DMS153 (cell line): ENCODE results near the gene PAFAH1B2.
"Not testable (repeated sequence)": the region's sequence is repeated elsewhere in the genome, so short reads cannot be mapped to it uniquely, and the experiment has no call there.

ENCODE experiments used
- DNase-seq: peaks from one replicate; lab custom pipeline; 2025; lab: John Stamatoyannopoulos, UW

Gene PAFAH1B2

DNA sequence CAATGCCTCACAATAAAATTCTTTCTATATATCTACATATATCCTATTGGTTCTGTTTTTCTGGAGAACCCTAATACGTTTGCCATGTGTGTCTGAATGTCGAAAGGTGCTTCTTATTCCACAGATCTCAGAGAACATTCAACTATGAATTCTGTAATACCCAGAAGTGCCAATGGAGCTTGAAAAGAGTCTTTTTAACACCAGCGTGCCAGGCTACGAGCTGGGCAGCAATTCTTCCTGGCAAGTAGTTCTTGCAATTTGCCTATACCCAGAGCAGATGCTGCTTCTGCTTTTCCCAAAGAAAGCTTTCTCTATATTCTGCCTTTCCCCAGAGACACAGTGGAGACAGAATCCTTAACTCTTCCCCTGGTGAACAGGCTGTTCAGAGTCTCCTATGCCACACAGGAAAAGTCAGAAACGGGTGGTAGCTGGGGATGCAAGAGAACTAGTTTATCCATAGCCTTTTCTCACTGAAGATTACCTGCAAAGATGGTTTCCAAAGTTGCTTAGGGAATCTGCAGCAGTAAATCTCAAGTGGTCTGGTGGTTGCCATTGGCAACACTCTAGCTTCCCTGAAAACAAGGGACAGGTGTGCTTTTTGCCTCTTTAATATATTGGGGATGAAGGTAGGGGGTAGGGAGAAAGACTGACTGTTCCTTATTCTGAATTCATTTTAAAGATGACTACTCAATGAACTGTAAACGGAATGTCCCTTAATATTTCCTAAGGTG lies 16.8 kb upstream of the PAFAH1B2 start:
- peak; percentile 20 for DNase-seq

DNA sequence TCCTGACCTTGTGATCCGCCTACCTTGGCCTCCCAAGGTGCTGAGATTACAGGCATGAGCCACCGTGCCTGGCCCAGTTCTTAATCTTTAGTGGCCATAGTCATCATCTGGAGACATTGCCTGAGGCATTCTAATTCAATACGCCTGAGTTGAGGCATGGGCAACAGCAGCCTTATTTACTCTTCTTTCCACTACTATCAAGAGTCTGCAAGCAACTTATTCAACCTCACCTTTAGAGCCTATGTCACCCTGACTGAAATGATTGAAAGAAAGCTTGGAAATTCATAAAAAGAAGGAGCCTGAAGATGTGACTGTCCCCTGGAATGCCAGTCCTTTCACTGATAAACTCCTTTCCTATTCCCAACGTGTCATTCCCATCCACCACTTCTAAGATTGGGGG lies 15.8 kb upstream of the PAFAH1B2 start:
- no peak for DNase-seq

- DNase-seq: not testable (repeated sequence)
These were observed 13.7 kb upstream of the PAFAH1B2 start for GRCh38 chr11:117130396-117130795.

- no peak for DNase-seq
These were observed 13.2 kb upstream of the PAFAH1B2 start for GRCh38 chr11:117130879-117131278.

- DNase-seq: no peak
These were observed 9.7 kb upstream of the PAFAH1B2 start for GRCh38 chr11:117134431-117134830.

DNA sequence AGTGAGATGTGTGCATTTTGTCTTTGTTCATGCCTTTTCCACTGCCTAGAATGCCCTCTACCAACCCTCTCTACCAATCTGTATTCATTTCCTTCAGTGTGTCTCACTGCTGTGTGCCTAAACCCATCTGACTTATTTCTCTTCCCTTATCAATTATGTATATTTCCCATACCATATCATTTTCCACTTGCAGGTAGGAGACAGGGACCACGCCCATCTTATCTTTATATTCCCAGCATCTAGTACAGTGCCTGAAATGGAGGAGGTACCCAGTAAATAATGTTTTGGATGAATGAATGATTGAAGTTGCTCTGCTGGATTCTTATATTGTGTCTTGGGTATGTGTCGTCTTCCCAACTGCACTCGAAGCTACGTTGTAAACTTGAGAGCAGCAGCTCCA lies 9.1 kb upstream of the PAFAH1B2 start:
- not testable (repeated sequence) for DNase-seq

- not testable (repeated sequence) for DNase-seq
These were observed 6.6 kb upstream of the PAFAH1B2 start for GRCh38 chr11:117137223-117138086.

- DNase-seq: peak; percentile 32
These were observed 697 bp upstream of the PAFAH1B2 start for GRCh38 chr11:117143390-117143789.

GRCh38 chr11:117144477-117145392 lies 648 bp downstream of the PAFAH1B2 start:
- DNase-seq: no peak

GRCh38 chr11:117145393-117145761 lies 1.3 kb downstream of the PAFAH1B2 start:
- DNase-seq: no peak

GRCh38 chr11:117146521-117146920 lies 2.4 kb downstream of the PAFAH1B2 start:
- DNase-seq: no peak

DNA sequence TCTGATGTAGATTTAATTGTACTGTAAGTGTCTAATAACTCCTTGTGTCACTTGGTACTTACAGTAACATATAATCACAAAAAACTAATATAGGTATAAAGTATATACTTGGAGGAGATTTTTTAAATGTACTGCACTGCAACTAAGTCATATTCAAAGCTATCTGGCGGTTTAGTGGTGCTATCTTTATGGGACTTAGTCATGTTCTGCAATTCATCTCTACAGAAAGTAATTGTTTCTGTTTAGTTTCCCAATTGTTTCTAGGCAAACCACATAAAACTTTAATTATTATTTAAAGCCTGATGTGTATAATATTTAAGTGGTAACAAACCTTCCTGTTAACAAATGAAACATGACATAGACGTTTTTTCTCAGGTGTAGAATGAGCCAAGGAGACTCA lies 8.0 kb downstream of the PAFAH1B2 start:
- DNase-seq: no peak

DNA sequence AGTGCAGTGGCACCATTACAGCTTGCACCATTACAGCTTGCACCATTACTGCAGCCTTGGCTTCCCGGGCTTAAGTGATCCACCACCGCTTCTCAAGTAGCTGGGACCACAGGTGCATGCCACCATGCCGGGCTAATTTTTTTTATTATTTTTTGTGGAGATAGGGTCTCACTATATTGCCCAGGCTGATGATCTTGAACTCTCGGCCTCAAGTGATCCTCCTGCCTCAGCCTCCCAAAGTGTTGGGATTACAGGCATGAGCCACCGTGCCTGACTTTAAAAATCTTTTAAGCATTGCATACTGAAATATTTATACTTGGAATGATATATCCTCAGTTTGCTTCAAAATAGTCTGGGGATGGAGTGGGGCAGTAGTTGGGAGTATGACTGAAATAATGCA lies 10.4 kb downstream of the PAFAH1B2 start:
- no peak for DNase-seq

- DNase-seq: no peak
These were observed 13.4 kb downstream of the PAFAH1B2 start for GRCh38 chr11:117157507-117157906.

- DNase-seq: no peak
These were observed 15.8 kb downstream of the PAFAH1B2 start for GRCh38 chr11:117159892-117160291.

- DNase-seq: no peak
These were observed 16.7 kb downstream of the PAFAH1B2 start for GRCh38 chr11:117160826-117161225.

DNA sequence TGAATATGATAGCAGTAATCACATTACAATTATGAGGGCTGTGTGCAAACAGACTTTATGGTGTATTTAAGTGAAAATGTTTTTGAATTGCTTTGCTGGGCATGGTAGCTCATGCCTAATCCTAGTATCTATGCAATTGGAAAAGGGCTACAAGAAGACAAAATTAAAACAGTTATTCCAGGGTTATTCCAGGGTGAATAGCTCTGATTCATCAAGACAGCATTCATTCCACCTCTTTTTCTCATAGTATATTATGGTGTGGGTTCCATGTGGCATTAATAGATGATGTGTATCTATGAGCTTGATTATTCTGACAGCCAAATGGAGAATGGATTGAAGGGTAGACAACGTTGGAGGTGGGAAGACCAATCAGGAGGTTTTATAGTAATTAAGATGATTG lies 22.4 kb downstream of the PAFAH1B2 start:
- DNase-seq: no peak

DNA sequence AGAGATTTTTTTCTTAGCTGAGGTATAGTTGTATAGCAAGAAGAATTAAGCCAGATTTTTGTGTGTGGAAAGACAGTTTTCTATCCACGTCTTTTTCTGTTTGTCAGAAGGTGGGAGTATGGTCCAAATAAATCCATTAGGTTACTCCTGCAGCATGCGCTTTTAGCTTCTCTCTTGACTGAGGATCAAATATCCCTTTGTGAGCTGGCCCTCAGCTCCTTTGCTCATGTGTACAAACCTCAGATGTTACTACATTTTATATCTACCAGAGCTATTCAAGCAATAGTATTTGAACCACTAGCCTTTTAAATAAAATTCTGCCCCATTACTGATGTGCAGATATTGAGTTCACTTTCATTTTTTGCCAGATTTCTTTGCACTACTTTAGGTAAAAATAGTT lies 25.6 kb downstream of the PAFAH1B2 start:
- DNase-seq: no peak

- DNase-seq: no peak
These were observed 26.1 kb downstream of the PAFAH1B2 start for GRCh38 chr11:117170210-117170609.

- DNase-seq: no peak
These were observed 26.9 kb downstream of the PAFAH1B2 start for GRCh38 chr11:117171007-117171403.

GRCh38 chr11:117171404-117172061 lies 27.4 kb downstream of the PAFAH1B2 start:
- DNase-seq: no peak
